HT1080 (cell line): ENCODE measurements around the gene PDE9A. TPM values are rescaled to one million over a fixed set of nuclear protein-coding genes. Genes with fewer than 3 reads are reported as not detected.
"Not testable (repeated sequence)": the region's sequence is repeated elsewhere in the genome, so short reads cannot be mapped to it uniquely, and the experiment has no call there.

Source experiments
- DNase-seq: peaks from one replicate; pipeline ENCODE4 v3.0.0-alpha.2; 2015; ENCODE audit warnings: low read depth
- total RNA-seq: library from RNA; depleted of rRNA; stranded (reverse); fragments of >200 nt; shearing (Covaris generic); gene quantifications from 2 replicates; pipeline ENCODE4 v1.2.3, GENCODE V29; 2014

PDE9A gene
- total RNA-seq, 1 experiment from 2014 or later: 0.02 TPM

- no peak for DNase-seq
Observed at GRCh38 chr21:42786884-42787283, 133.5 kb downstream of the PDE9A start.

GRCh38 chr21:42787613-42788012, 134.2 kb downstream of the PDE9A start:
- DNase-seq: no peak

- no peak for DNase-seq
Observed at GRCh38 chr21:42790520-42791065, 137.2 kb downstream of the PDE9A start.

- DNase-seq: no peak
Observed at GRCh38 chr21:42793774-42794173, 140.4 kb downstream of the PDE9A start.

- no peak for DNase-seq
Observed at GRCh38 chr21:42794551-42794950, 141.1 kb downstream of the PDE9A start.

GRCh38 chr21:42796327-42797062, 143.1 kb downstream of the PDE9A start:
- DNase-seq: no peak

GRCh38 chr21:42797522-42797921, 144.1 kb downstream of the PDE9A start:
- no peak for DNase-seq

- no peak for DNase-seq
Observed at GRCh38 chr21:42798106-42798505, 144.7 kb downstream of the PDE9A start.

GRCh38 chr21:42799516-42799915, 146.1 kb downstream of the PDE9A start:
- DNase-seq: no peak

- DNase-seq: no peak
Observed at GRCh38 chr21:42799948-42800347, 146.5 kb downstream of the PDE9A start.

- not testable (repeated sequence) for DNase-seq
Observed at GRCh38 chr21:42801616-42802015, 148.2 kb downstream of the PDE9A start.

- DNase-seq: no peak
Observed at GRCh38 chr21:42806509-42807140, 153.2 kb downstream of the PDE9A start.

- not testable (repeated sequence) for DNase-seq
Observed at GRCh38 chr21:42807293-42807895, 154.0 kb downstream of the PDE9A start.

GRCh38 chr21:42807938-42808613, 154.7 kb downstream of the PDE9A start:
- no peak for DNase-seq

GRCh38 chr21:42809171-42809570, 155.8 kb downstream of the PDE9A start:
- DNase-seq: no peak

- no peak for DNase-seq
Observed at GRCh38 chr21:42809577-42810475, 156.4 kb downstream of the PDE9A start.

GRCh38 chr21:42811960-42812359, 158.5 kb downstream of the PDE9A start:
- DNase-seq: no peak

- DNase-seq: not testable (repeated sequence)
Observed at GRCh38 chr21:42812528-42813241, 159.3 kb downstream of the PDE9A start.

GRCh38 chr21:42815217-42815616, 161.8 kb downstream of the PDE9A start:
- no peak for DNase-seq

- peak; percentile 39 for DNase-seq
Observed at GRCh38 chr21:42818328-42818749, 164.9 kb downstream of the PDE9A start.
